CD14-positive monocyte (primary cell): Measurements from ENCODE around the gene KLHL36. TPM values are rescaled to one million over a fixed set of nuclear protein-coding genes. Genes with fewer than 3 reads are reported as not detected.
A peak's percentile ranks its signal among the peaks of the same experiment; 100 is the strongest.

Source experiments
- DNase-seq, 3 donors: peaks; one replicate each; pipeline ENCODE4 v3.0.0-alpha.2; 2011 to 2022
- H2AFZ ChIP-seq: 2 replicates; pipeline ENCODE4 v1.6.0; 2012; ENCODE audit warnings: mild to moderate bottlenecking, low read depth, low read length, inconsistent platforms; ENCODE audit not compliant: insufficient read depth, poor library complexity, severe bottlenecking
- H3K27ac ChIP-seq, 2 donors: 1 replicate in 1 of 2; 2 replicates in 1 of 2; pipeline ENCODE4 v1.5.1; 2012 to 2013; ENCODE audit warnings: low read length in 2 of 2, control low read depth in 1 of 2, inconsistent platforms in 1 of 2, low read depth in 1 of 2, mild to moderate bottlenecking in 1 of 2
- H3K27me3 ChIP-seq, 2 donors: one replicate each; pipeline versions ENCODE4 v1.6.0 to v1.6.1; 2011 to 2013; ENCODE audit warnings: low read length in 2 of 2; ENCODE audit not compliant: control insufficient read depth in 2 of 2, insufficient read depth in 2 of 2
- H3K36me3 ChIP-seq, 2 donors: replicated peaks in 1 of 2; 1 replicate in 1 of 2; 2 replicates in 1 of 2; pipeline versions ENCODE4 v1.5.1 to v1.6.1; 2012 to 2013; ENCODE audit warnings: low read length in 2 of 2, control low read depth in 1 of 2, inconsistent platforms in 1 of 2, mild to moderate bottlenecking in 1 of 2; ENCODE audit not compliant: insufficient read depth in 2 of 2, control insufficient read depth in 1 of 2
- H3K4me1 ChIP-seq, 2 donors: 1 replicate in 1 of 2; 2 replicates in 1 of 2; pipeline versions ENCODE4 v1.5.1 to v1.6.1; 2012 to 2013; ENCODE audit warnings: low read length in 2 of 2, control low read depth in 1 of 2, inconsistent platforms in 1 of 2, mild to moderate bottlenecking in 1 of 2, moderate library complexity in 1 of 2; ENCODE audit not compliant: insufficient read depth in 2 of 2, control insufficient read depth in 1 of 2
- H3K4me2 ChIP-seq: replicated peaks from 2 replicates; pipeline ENCODE3; 2012; ENCODE audit warnings: low read length, moderate library complexity, mild to moderate bottlenecking; ENCODE audit not compliant: poor library complexity, severe bottlenecking; ENCODE audit errors: extremely low read depth
- H3K4me3 ChIP-seq, 3 experiments: fragments of 200-600 bp in 1 of 3; sonication (generic) in 1 of 3; replicated peaks in 1 of 3; 1 replicate in 2 of 3; 2 replicates in 1 of 3; pipeline ENCODE4 v1.5.1; 2011 to 2013; ENCODE audit warnings: low read length in 3 of 3, mild to moderate bottlenecking in 3 of 3, control low read depth in 2 of 3, low read depth in 2 of 3, inconsistent platforms in 1 of 3, moderate library complexity in 1 of 3
- H3K79me2 ChIP-seq: 2 replicates; pipeline ENCODE4 v1.6.0; 2012; ENCODE audit warnings: mild to moderate bottlenecking, control low read depth, inconsistent platforms, low read length, moderate library complexity; ENCODE audit not compliant: insufficient read depth
- H3K9ac ChIP-seq: 2 replicates; pipeline ENCODE4 v1.6.0; 2017; ENCODE audit warnings: low read length, mild to moderate bottlenecking; ENCODE audit not compliant: insufficient read depth, poor library complexity, severe bottlenecking
- H3K9me3 ChIP-seq, 2 donors: replicated peaks in 1 of 2; 1 replicate in 1 of 2; 2 replicates in 1 of 2; pipeline versions ENCODE4 v1.5.1 to v1.6.1; 2012 to 2013; ENCODE audit warnings: low read length in 2 of 2, control low read depth in 1 of 2; ENCODE audit not compliant: control insufficient read depth in 1 of 2, insufficient read depth in 1 of 2
- H4K20me1 ChIP-seq: 2 replicates; pipeline ENCODE4 v1.6.0; 2012; ENCODE audit warnings: mild to moderate bottlenecking, low read length, control low read depth, moderate library complexity; ENCODE audit not compliant: insufficient read depth
- H3K27ac Mint-ChIP-seq, 7 donors: one replicate each; pipeline ENCODE4 v1.8.0; 2020; ENCODE audit warnings: mild to moderate bottlenecking in 7 of 7, mixed read lengths in 7 of 7, moderate library complexity in 6 of 7, inconsistent platforms in 2 of 7
- H3K27me3 Mint-ChIP-seq, 3 donors: one replicate each; pipeline ENCODE4 v1.8.0; 2021 to 2022; ENCODE audit warnings: low read depth in 3 of 3, mild to moderate bottlenecking in 3 of 3, mixed read lengths in 3 of 3, moderate library complexity in 3 of 3, inconsistent platforms in 1 of 3
- H3K36me3 Mint-ChIP-seq, 2 donors: one replicate each; pipeline ENCODE4 v1.8.0; 2020; ENCODE audit warnings: mixed read lengths in 2 of 2, inconsistent platforms in 1 of 2, mild to moderate bottlenecking in 1 of 2
- H3K4me1 Mint-ChIP-seq: one replicate; pipeline ENCODE4 v1.8.0; 2020; ENCODE audit warnings: mild to moderate bottlenecking, mixed read lengths
- H3K4me3 Mint-ChIP-seq, 2 donors: one replicate each; pipeline ENCODE4 v1.8.0; 2020; ENCODE audit warnings: mild to moderate bottlenecking in 2 of 2, mixed read lengths in 2 of 2, moderate library complexity in 1 of 2
- H3K9me3 Mint-ChIP-seq, 7 donors: one replicate each; pipeline ENCODE4 v1.8.0; 2020 to 2022; ENCODE audit warnings: mixed read lengths in 7 of 7, mild to moderate bottlenecking in 6 of 7, moderate library complexity in 6 of 7, inconsistent platforms in 2 of 7
- WGBS: methylation state at CpG from one replicate; pipeline ENCODE4 v1.1.5; 2013; ENCODE audit warnings: missing lambda C conversion rate; ENCODE audit not compliant: insufficient coverage; 5-methylcytosine and 5-hydroxymethylcytosine counted together
- intact Hi-C, 2 donors: fragments of 100-400 bp; cut with micrococcal nuclease; formaldehyde crosslinking; loops; one replicate each; pipeline versions ENCODE4 v1.15.0 to v1.15.1; 2023
- polyA plus RNA-seq, 3 donors: library from polyadenylated mRNA; depleted of rRNA in 1 of 3; unstranded in 2 of 3; stranded (reverse) in 1 of 3; fragments of 300-500 nt in 2 of 3; fragments of >200 nt in 1 of 3; fragmentation: Illumina TruSeq in 2 of 3; gene quantifications; 1 replicate in 2 of 3; 2 replicates in 1 of 3; pipeline ENCODE4 v1.2.3, GENCODE V29; 2012 to 2021
- TF ChIP-seq, protein P1 (sequence below): fragments of 200-600 bp; IDR thresholded peaks from one replicate; pipeline ENCODE4 v1.8.0; 2022; ENCODE audit warnings: antibody characterized with exemption, mild to moderate bottlenecking

KLHL36 gene
- polyA plus RNA-seq, 3 donors, result 12.1 to 50.8 (median 14.2) TPM

GRCh38 chr16:84704253-84704652 is 55.9 kb downstream of the KLHL36 start:
- H3K9me3 Mint-ChIP-seq, result no peaks in the 10 kb centered on the region
- Histone ChIP-seq H4K20me1 (peaks cover 88% of the 10 kb centered on the region), H3K4me2 (no peak overlapping the region), H3K79me2 (peaks cover 97% of the 10 kb centered on the region), H3K27me3 (no peaks in the 10 kb centered on the region), H3K4me3 (no peak overlapping the region), H3K9me3 (no peaks in the 10 kb centered on the region), H3K36me3 (peaks cover 0 to 6% of the 10 kb centered on the region in 2 donors), H3K4me1 (peaks cover 14 to 43% of the 10 kb centered on the region in 2 donors), H2AFZ (no peak overlapping the region), H3K27ac (no peak overlapping the region), H3K9ac (no peak overlapping the region)
- no peaks in the 10 kb centered on the region for H3K27me3 Mint-ChIP-seq
- H3K4me1 Mint-ChIP-seq, result peaks cover 62% of the 10 kb centered on the region
- H3K4me3 Mint-ChIP-seq, result no peak overlapping the region
- no CpG with 5 or more reads among the region's 2 CpGs for WGBS
- H3K36me3 Mint-ChIP-seq, result peaks cover 13 to 20% of the 10 kb centered on the region in 2 donors
- intact Hi-C loops, result no loop called here
- H3K27ac Mint-ChIP-seq, result peak overlapping the region in 2 of 7 donors; percentile 35 to 69
- TF ChIP-seq, protein P1, sequence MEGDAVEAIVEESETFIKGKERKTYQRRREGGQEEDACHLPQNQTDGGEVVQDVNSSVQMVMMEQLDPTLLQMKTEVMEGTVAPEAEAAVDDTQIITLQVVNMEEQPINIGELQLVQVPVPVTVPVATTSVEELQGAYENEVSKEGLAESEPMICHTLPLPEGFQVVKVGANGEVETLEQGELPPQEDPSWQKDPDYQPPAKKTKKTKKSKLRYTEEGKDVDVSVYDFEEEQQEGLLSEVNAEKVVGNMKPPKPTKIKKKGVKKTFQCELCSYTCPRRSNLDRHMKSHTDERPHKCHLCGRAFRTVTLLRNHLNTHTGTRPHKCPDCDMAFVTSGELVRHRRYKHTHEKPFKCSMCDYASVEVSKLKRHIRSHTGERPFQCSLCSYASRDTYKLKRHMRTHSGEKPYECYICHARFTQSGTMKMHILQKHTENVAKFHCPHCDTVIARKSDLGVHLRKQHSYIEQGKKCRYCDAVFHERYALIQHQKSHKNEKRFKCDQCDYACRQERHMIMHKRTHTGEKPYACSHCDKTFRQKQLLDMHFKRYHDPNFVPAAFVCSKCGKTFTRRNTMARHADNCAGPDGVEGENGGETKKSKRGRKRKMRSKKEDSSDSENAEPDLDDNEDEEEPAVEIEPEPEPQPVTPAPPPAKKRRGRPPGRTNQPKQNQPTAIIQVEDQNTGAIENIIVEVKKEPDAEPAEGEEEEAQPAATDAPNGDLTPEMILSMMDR, result no peak
- no peak for DNase-seq

DNA sequence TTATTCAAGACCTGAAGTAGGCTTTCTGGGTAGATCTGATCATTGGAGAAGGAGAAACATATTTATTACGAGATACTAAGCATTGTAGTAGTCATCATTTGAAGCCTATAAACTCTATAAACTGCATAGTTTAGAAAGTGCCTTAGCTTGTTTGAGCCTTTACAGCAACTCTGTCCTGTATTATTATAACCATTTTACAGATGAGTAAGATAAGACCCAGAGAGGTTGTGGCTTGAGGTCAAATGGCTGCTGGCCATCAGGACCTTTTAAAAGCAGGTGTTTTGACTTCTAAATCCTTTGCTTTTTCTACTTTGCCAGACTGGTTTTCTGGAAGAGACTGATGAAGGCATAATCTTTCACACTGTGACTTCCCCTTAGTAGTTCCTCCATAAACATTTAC is 58.5 kb downstream of the KLHL36 start:
- no CpG with 5 or more reads among the region's 1 CpG for WGBS
- peaks cover 23 to 40% of the 10 kb centered on the region in 2 donors for H3K36me3 Mint-ChIP-seq
- no peaks in the 10 kb centered on the region for H3K9me3 Mint-ChIP-seq
- Histone ChIP-seq H3K4me3 (no peak overlapping the region), H3K27me3 (no peaks in the 10 kb centered on the region), H3K27ac (peak overlapping the region in 1 of 2 donors; percentile 45), H4K20me1 (peaks cover 99% of the 10 kb centered on the region), H3K36me3 (peaks cover 0 to 13% of the 10 kb centered on the region in 2 donors), H3K4me2 (peak overlapping the region; percentile 7), H3K9ac (no peak overlapping the region), H3K79me2 (peaks cover 98% of the 10 kb centered on the region), H2AFZ (no peak overlapping the region), H3K4me1 (peaks cover 8 to 30% of the 10 kb centered on the region in 2 donors), H3K9me3 (no peaks in the 10 kb centered on the region)
- peaks cover 66% of the 10 kb centered on the region for H3K4me1 Mint-ChIP-seq
- H3K27ac Mint-ChIP-seq, result no peak overlapping the region
- intact Hi-C loops, result no loop called here
- H3K27me3 Mint-ChIP-seq, result no peaks in the 10 kb centered on the region
- H3K4me3 Mint-ChIP-seq, result no peak overlapping the region
- TF ChIP-seq, protein P1, result no peak
- DNase-seq, result no peak
